SIG-M5 treated with dmso at 0.1 percent for 504 hours (cell line): ENCODE results near the gene SBNO1.
A peak's percentile ranks its signal among the peaks of the same experiment; 100 is the strongest.
"Not testable (repeated sequence)": the region's sequence is repeated elsewhere in the genome, so short reads cannot be mapped to it uniquely, and the experiment has no call there.

Experiments used
- DNase-seq: peaks from one replicate; lab custom pipeline; 2025; ENCODE audit not compliant: unreplicated experiment; lab: John Stamatoyannopoulos, UW

Gene SBNO1

DNA sequence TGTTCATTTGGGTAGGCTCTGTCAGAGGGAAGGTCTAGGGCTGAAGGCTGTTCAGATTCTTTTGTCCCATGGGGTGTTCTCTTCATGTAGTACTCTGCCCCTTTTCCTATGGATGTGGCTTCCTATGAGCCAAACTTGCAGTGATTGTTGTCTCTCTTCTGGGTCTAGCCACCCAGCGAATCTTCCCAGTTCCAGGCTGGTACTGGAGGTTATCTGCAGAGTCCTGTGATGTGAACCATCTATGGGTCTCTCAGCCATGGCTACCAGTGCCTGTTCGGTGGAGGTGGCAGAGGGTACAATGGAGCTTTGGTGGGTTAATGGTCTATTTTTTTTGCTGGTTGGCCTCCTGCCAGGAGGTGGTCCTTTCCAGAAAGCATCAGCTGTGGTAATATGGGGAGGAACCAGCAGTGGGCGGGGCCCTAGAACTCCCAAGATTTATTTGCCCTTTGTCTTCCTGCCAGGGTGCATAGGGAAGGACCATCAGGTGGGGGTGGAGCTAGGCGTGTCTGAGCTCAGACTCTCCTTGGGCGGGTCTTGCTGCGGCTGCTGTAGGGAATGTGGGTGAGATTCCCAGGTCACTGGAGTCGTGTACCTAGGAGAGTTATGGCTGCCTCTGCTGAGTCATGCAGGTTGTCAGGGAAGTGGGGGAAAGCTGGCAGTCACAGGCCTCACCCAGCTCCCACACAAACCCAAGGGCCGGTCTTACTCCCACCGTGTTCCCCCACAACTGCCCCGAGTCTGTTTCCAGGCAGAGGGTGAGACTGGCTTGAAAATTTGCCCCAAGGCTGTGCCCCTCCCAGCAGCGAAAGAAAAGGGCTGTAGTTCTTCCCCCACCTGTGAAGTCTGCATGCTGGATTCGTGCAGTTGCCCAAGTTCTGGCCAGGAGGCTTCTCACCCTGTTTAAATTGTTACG is 113.9 kb downstream of the SBNO1 start:
- peak; percentile 34 for DNase-seq

DNA sequence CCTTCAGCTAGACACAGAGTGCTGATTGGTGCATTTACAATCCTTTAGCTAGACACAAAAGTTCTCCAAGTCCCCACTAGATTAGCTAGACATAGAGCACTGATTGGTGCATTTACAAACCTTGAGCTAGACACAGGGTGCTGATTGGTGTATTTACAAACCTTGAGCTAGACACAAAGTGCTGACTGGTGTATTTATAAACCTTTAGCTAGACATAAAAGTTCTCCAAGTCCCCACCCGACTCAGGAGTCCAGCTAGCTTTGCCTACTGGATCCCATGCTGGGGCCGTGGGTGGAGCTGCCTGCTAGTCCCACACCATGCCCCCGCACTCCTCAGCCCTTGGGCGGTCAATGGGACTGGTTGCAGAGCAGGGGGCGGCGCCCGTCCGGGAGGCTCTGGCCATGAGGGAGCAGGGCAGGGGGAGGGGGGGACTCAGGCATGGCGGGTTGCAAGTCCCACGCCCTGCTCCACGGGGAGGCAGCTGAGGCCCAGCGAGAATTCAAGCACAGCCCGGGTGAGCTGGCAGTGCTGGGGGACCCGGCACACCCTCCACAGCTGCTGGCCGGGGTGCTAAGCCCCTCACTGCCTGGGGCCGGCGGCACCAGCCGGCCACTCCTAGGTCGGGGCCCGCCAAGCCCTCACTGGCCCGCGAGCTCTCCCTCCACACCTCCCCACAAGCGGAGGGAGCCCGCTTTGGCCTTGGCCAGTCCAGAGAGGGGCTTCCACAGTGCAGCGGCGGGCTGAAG is 115.5 kb downstream of the SBNO1 start:
- DNase-seq = not testable (repeated sequence)

DNA sequence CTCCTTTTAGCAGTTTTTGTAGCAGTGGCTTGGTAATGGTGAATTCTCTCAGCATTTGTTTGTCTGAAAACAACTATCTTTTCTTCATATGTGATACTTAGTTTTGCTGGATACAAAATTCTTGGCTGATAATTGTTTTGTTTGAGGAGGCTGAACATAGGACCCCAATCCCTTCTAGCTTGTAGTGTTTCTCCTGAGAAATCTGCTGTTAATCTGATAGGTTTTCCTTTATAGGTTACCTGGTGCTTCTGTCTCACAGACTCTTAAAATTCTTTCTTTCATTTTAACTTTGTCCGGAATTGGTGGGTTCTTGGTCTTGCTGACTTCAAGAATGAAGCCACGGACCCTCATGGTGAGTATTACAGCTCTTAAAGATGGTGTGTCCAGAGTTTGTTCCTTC is 116.5 kb downstream of the SBNO1 start:
- DNase-seq = not testable (repeated sequence)

DNA sequence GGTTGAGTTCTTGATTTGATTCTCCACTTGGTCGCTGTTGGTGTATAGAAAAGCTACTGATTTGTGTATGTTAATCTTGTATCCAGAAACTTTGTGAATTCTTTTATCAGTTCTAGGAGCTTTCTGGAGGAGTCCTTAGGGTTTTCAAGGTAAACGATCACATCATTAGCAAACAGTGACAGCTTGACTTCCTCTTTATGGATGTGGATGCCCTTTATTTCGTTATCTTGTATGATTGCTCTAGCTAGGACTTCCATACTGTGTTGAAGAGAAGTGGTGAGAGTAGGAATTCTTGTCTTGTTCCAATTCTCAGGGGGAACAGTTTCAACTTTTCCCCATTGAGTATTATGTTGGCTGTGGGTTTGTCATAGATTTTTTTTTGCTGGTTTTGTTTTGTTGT is 119.0 kb downstream of the SBNO1 start:
- DNase-seq = no peak

DNA sequence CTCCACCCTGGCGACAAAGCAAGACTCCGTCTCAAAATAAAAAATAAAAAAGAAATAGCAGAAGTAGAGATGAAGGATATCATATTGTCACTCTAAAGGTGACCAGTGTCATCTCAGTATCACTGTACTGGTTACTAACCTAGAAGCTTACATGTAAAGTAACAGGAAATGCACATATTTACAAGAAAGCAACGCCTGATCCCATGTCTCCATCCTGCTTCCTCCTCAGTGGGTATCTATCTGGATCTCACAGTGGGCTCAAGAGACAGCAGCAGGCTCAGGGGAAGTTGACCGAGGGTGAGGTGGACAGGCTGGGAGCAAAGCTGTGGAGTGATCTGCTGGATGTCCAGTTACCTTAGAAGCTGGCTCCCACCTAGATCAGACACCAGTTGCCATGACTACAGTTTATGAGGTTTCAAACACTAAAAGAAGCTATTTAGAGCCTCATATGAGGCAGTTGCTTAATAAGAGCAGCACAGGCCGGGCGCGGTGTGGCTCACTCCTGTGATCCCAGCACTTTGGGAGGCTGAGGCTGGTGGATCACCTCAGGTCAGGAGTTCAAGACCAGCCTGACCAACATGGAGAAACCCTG is 120.9 kb downstream of the SBNO1 start:
- DNase-seq = no peak

DNA sequence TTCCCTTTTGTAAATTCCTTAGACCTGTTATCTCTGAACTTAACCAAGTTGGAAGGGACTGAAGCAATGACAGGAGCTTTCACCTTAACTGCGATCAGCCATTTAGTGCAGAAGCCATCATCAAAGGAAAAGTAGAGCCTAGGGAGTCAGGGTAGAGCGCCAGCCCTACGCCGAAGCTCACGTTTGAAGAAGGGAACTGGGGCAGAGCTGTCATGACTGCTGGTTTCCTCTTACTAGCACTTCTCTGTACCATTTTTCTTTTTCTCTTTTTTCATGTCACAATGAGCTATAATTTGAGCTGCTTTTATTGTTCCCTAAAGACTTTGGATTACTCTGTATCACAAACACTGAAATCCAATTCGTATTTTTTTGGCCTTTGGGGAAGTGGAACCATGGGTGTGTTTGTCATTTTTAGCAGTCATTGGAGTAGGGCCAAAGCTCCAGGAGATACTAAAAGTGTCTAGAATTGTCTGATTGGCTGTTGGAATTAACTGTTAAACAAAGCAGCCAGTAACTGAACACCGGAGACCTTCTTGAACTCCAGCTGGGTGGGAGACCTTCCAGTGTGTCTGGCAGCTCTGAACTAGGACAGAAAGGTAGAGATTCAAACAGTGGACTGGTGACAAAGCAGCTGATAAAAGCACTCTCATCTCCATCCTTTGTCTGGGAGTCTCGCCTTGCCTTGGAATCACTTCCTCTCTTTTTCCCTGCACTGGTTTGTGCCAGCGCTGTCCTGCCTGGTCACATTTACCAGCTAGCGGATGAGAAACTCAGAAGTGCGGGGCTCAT is 122.3 kb downstream of the SBNO1 start:
- DNase-seq = peak; percentile 47
